IPS DF 6.9 (cell line): ENCODE measurements around the gene TMOD1.
"Not testable (repeated sequence)": the region's sequence is repeated elsewhere in the genome, so short reads cannot be mapped to it uniquely, and the experiment has no call there.

Experiments
- DNase-seq: peaks from one replicate; pipeline ENCODE4 v3.0.0-alpha.2; 2013; ENCODE audit warnings: low read depth, low spot score
- H3K27ac ChIP-seq: one replicate; pipeline ENCODE4 v1.5.1; 2013; ENCODE audit warnings: low read length, control low read depth
- H3K27me3 ChIP-seq: 2 replicates; pipeline ENCODE4 v1.6.1; 2013; ENCODE audit warnings: mild to moderate bottlenecking, low read length; ENCODE audit not compliant: control insufficient read depth, insufficient read depth
- H3K36me3 ChIP-seq: 2 replicates; pipeline ENCODE4 v1.6.1; 2013; ENCODE audit warnings: low read length; ENCODE audit not compliant: control insufficient read depth, insufficient read depth
- H3K4me1 ChIP-seq: 2 replicates; pipeline ENCODE4 v1.6.1; 2013; ENCODE audit warnings: low read length; ENCODE audit not compliant: control insufficient read depth, insufficient read depth
- H3K4me3 ChIP-seq: 2 replicates; pipeline ENCODE4 v1.5.1; 2013; ENCODE audit warnings: mild to moderate bottlenecking, low read length
- H3K9me3 ChIP-seq: 2 replicates; pipeline ENCODE4 v1.6.1; 2013; ENCODE audit warnings: low read length, inconsistent platforms; ENCODE audit not compliant: control insufficient read depth, insufficient read depth
- WGBS: extraction: QIAGEN DNeasy Blood & Tissue Kit; methylation state at CpG from one replicate; pipeline ENCODE4 v1.1.7; 2013; ENCODE audit warnings: mixed read lengths, missing lambda C conversion rate; ENCODE audit not compliant: insufficient read length, insufficient coverage; 5-methylcytosine and 5-hydroxymethylcytosine counted together

The TMOD1 gene

GRCh38 chr9:97577051-97577450 is 75.6 kb downstream of the TMOD1 start:
- Histone ChIP-seq H3K27me3 (no peaks in the 10 kb centered on the region), H3K27ac (no peak overlapping the region), H3K4me1 (no peaks in the 10 kb centered on the region), H3K36me3 (no peaks in the 10 kb centered on the region), H3K9me3 (no peaks in the 10 kb centered on the region), H3K4me3 (no peak overlapping the region)
- DNase-seq, result no peak
- no CpG with 5 or more reads among the region's 5 CpGs for WGBS

- DNase-seq, result no peak
- Histone ChIP-seq H3K9me3 (no peaks in the 10 kb centered on the region), H3K27ac (no peak overlapping the region), H3K4me1 (no peaks in the 10 kb centered on the region), H3K27me3 (no peaks in the 10 kb centered on the region), H3K36me3 (no peaks in the 10 kb centered on the region), H3K4me3 (no peak overlapping the region)
- no CpG with 5 or more reads among the region's 5 CpGs for whole genome bisulfite sequencing
Measured at GRCh38 chr9:97578846-97579245, 77.4 kb downstream of the TMOD1 start.

- no peak for DNase-seq
- H3K27ac ChIP-seq, result no peak overlapping the region
- no peak overlapping the region for H3K4me3 ChIP-seq
- H3K9me3 ChIP-seq, result no peaks in the 10 kb centered on the region
- WGBS, result no CpG with 5 or more reads among the region's 2 CpGs
- H3K27me3 ChIP-seq, result no peaks in the 10 kb centered on the region
- H3K4me1 ChIP-seq, result no peaks in the 10 kb centered on the region
- no peaks in the 10 kb centered on the region for H3K36me3 ChIP-seq
Measured at GRCh38 chr9:97579914-97580313, 78.4 kb downstream of the TMOD1 start.

GRCh38 chr9:97581590-97581989 is 80.1 kb downstream of the TMOD1 start:
- not testable (repeated sequence) for H3K36me3 ChIP-seq, H3K4me1 ChIP-seq
- WGBS, result no CpG with 5 or more reads among the region's 3 CpGs

GRCh38 chr9:97584778-97585177 is 83.3 kb downstream of the TMOD1 start:
- no CpG with 5 or more reads among the region's 2 CpGs for WGBS
- H3K9me3 ChIP-seq, H3K4me1 ChIP-seq, H3K36me3 ChIP-seq, H3K27me3 ChIP-seq, H3K27ac ChIP-seq, H3K4me3 ChIP-seq, DNase-seq: not testable (repeated sequence)

More at GRCh38 chr9:97581590-97581989, 80.1 kb downstream of the TMOD1 start:
- not testable (repeated sequence) for H3K9me3 ChIP-seq, DNase-seq, H3K27ac ChIP-seq, H3K27me3 ChIP-seq, H3K4me3 ChIP-seq

GRCh38 chr9:97586909-97587308 is 85.4 kb downstream of the TMOD1 start:
- no CpG with 5 or more reads among the region's 7 CpGs for WGBS
- H3K4me3 ChIP-seq, H3K36me3 ChIP-seq, H3K27me3 ChIP-seq, H3K9me3 ChIP-seq, H3K4me1 ChIP-seq, H3K27ac ChIP-seq, DNase-seq: not testable (repeated sequence)

GRCh38 chr9:97591535-97591934 is 90.1 kb downstream of the TMOD1 start:
- no peak for DNase-seq
- no peak overlapping the region for H3K4me3 ChIP-seq
- no CpG with 5 or more reads among the region's 6 CpGs for WGBS

GRCh38 chr9:97592126-97592525 is 90.7 kb downstream of the TMOD1 start:
- no peak for DNase-seq
- Histone ChIP-seq H3K9me3 (no peaks in the 10 kb centered on the region), H3K4me3 (no peak overlapping the region), H3K27me3 (no peaks in the 10 kb centered on the region), H3K4me1 (no peaks in the 10 kb centered on the region), H3K36me3 (no peaks in the 10 kb centered on the region), H3K27ac (no peak overlapping the region)
- WGBS, result no CpG with 5 or more reads among the region's 1 CpG

More at GRCh38 chr9:97591535-97591934, 90.1 kb downstream of the TMOD1 start:
- Histone ChIP-seq H3K27ac (no peak overlapping the region), H3K36me3 (no peaks in the 10 kb centered on the region), H3K9me3 (no peaks in the 10 kb centered on the region), H3K4me1 (no peaks in the 10 kb centered on the region), H3K27me3 (no peaks in the 10 kb centered on the region)

GRCh38 chr9:97593960-97594359 is 92.5 kb downstream of the TMOD1 start:
- H3K36me3 ChIP-seq, result no peaks in the 10 kb centered on the region
- no peak for DNase-seq
- no peaks in the 10 kb centered on the region for H3K9me3 ChIP-seq
- no peak overlapping the region for H3K4me3 ChIP-seq
- no peaks in the 10 kb centered on the region for H3K27me3 ChIP-seq
- peaks cover 2% of the 10 kb centered on the region; the same call in 1 of the 2 replicates for H3K4me1 ChIP-seq
- H3K27ac ChIP-seq, result no peak overlapping the region
- no CpG with 5 or more reads among the region's 4 CpGs for WGBS

GRCh38 chr9:97594381-97594921 is 93.0 kb downstream of the TMOD1 start:
- Histone ChIP-seq H3K9me3 (no peaks in the 10 kb centered on the region), H3K27ac (no peak overlapping the region), H3K36me3 (peaks cover 1% of the 10 kb centered on the region; the same call in 1 of the 2 replicates), H3K4me3 (no peak overlapping the region), H3K4me1 (peaks cover 2% of the 10 kb centered on the region; the same call in 1 of the 2 replicates), H3K27me3 (no peaks in the 10 kb centered on the region)
- no CpG with 5 or more reads among the region's 11 CpGs for WGBS
- DNase-seq, result no peak

GRCh38 chr9:97596906-97597305 is 95.4 kb downstream of the TMOD1 start:
- Histone ChIP-seq H3K36me3 (peaks cover 15% of the 10 kb centered on the region), H3K4me1 (peaks cover 2% of the 10 kb centered on the region; the same call in 1 of the 2 replicates), H3K4me3 (no peak overlapping the region), H3K27me3 (no peaks in the 10 kb centered on the region), H3K27ac (no peak overlapping the region), H3K9me3 (no peaks in the 10 kb centered on the region)
- WGBS, result no CpG with 5 or more reads among the region's 4 CpGs
- DNase-seq, result no peak
